GM12873 (cell line): ENCODE measurements around the gene TRIO.

Experiments used
- CTCF ChIP-seq: IDR thresholded peaks from 2 replicates; pipeline ENCODE4 v1.5.1; 2012; ENCODE audit warnings: low read depth, mild to moderate bottlenecking, moderate library complexity, low read length, control low read depth; ENCODE audit not compliant: insufficient read depth; ENCODE audit errors: missing control alignments

Gene TRIO

GRCh38 chr5:14551211-14551610 lies 408.1 kb downstream of the TRIO start:
- TF ChIP-seq CTCF: no peak

- no peak for TF ChIP-seq CTCF
Observed at GRCh38 chr5:14552017-14552416, 408.9 kb downstream of the TRIO start.

GRCh38 chr5:14556015-14556414 lies 412.9 kb downstream of the TRIO start:
- TF ChIP-seq CTCF: no peak

DNA sequence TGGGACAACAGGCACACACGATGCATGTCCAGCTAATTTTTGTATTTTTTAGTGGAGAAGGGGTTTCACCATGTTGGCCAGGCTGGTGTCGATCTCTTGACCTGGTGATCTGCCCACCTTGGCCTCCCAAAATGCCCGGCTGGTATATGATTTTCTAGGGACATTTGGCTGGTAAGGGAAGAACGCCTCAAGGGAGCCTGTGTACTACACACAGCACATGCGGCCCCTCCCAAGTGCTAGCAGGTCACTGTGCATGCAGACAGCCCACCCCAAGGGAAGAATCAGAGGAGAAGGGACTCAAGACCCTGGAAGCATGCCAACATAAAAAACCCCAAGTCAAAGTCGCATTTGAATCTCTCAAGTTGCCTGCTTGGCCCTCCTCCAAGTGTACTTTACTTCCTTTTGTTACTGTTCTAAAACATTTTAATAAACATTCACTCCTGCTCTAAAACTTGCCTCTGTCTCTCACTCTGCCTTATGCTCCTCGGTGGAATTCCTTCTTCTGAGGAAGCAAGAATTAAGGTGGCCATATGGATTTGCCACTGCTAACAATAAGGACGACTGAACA lies 414.1 kb downstream of the TRIO start:
- no peak for TF ChIP-seq CTCF

GRCh38 chr5:14557791-14558415 lies 414.8 kb downstream of the TRIO start:
- no peak for TF ChIP-seq CTCF
